ENCODE data around the gene RPL22L1.
"Not testable (repeated sequence)": the region's sequence is repeated elsewhere in the genome, so short reads cannot be mapped to it uniquely, and the experiment has no call there.

The RPL22L1 gene

GRCh38 chr3:170907637-170908234 lies 37.7 kb upstream of the RPL22L1 start:
- Histone ChIP-seq H3K79me2 (no peaks in the 10 kb centered on the region), H3K4me3 (ENCODE audit: low read depth, low read length) (peak overlapping the region; percentile 69), H3K4me2 (ENCODE audit: low read length) (peak overlapping the region; percentile 80), H3K36me3 (ENCODE audit: control insufficient read depth, insufficient read depth, low read length) (no peaks in the 10 kb centered on the region), H3K27ac (no peak overlapping the region), H3K4me1 (no peaks in the 10 kb centered on the region), H3K9ac (no peak overlapping the region), H3K9me3 (ENCODE audit: control insufficient read depth, low read length) (no peaks in the 10 kb centered on the region), H3K27me3 (ENCODE audit: control insufficient read depth, insufficient read depth, low read length) (no peaks in the 10 kb centered on the region), H2AFZ (peak overlapping the region; percentile 96)
- no peak for TF ChIP-seq CTCF (IDR thresholded peaks at IDR 0.05)

GRCh38 chr3:170905862-170906261 lies 35.9 kb upstream of the RPL22L1 start:
- H3K79me2 ChIP-seq = no peaks in the 10 kb centered on the region
- no peak overlapping the region for H3K4me2 ChIP-seq (ENCODE audit: low read length)
- H3K36me3 ChIP-seq (ENCODE audit: control insufficient read depth, insufficient read depth, low read length) = no peaks in the 10 kb centered on the region
- no peaks in the 10 kb centered on the region for H3K9me3 ChIP-seq (ENCODE audit: control insufficient read depth, low read length)
- TF ChIP-seq CTCF (IDR thresholded peaks at IDR 0.05) = no peak
- no peak overlapping the region for H3K4me3 ChIP-seq (ENCODE audit: low read depth, low read length)
- no peaks in the 10 kb centered on the region for H3K4me1 ChIP-seq
- no peaks in the 10 kb centered on the region for H3K27me3 ChIP-seq (ENCODE audit: control insufficient read depth, insufficient read depth, low read length)
- no peak overlapping the region for H3K27ac ChIP-seq
- no peak overlapping the region for H3K9ac ChIP-seq
- H2AFZ ChIP-seq = no peak overlapping the region

GRCh38 chr3:170903123-170903522 lies 33.1 kb upstream of the RPL22L1 start:
- no peak overlapping the region for H3K9ac ChIP-seq
- H3K4me1 ChIP-seq = no peaks in the 10 kb centered on the region
- H3K36me3 ChIP-seq (ENCODE audit: control insufficient read depth, insufficient read depth, low read length) = no peaks in the 10 kb centered on the region
- no peak overlapping the region for H3K4me2 ChIP-seq (ENCODE audit: low read length)
- H2AFZ ChIP-seq = no peak overlapping the region
- no peak for TF ChIP-seq CTCF (IDR thresholded peaks at IDR 0.05)
- no peak overlapping the region for H3K4me3 ChIP-seq (ENCODE audit: low read depth, low read length)
- no peaks in the 10 kb centered on the region for H3K9me3 ChIP-seq (ENCODE audit: control insufficient read depth, low read length)
- H3K27me3 ChIP-seq (ENCODE audit: control insufficient read depth, insufficient read depth, low read length) = no peaks in the 10 kb centered on the region
- no peaks in the 10 kb centered on the region for H3K79me2 ChIP-seq
- no peak overlapping the region for H3K27ac ChIP-seq

- TF ChIP-seq CTCF (IDR thresholded peaks at IDR 0.05) = no peak
- H3K79me2 ChIP-seq = no peaks in the 10 kb centered on the region
- no peak overlapping the region for H3K4me2 ChIP-seq (ENCODE audit: low read length)
- H3K9ac ChIP-seq = no peak overlapping the region
- H3K36me3 ChIP-seq (ENCODE audit: control insufficient read depth, insufficient read depth, low read length) = no peaks in the 10 kb centered on the region
- no peak overlapping the region for H2AFZ ChIP-seq
- no peak overlapping the region for H3K27ac ChIP-seq
- H3K4me1 ChIP-seq = no peaks in the 10 kb centered on the region
- no peak overlapping the region for H3K4me3 ChIP-seq (ENCODE audit: low read depth, low read length)
- no peaks in the 10 kb centered on the region for H3K9me3 ChIP-seq (ENCODE audit: control insufficient read depth, low read length)
- no peaks in the 10 kb centered on the region for H3K27me3 ChIP-seq (ENCODE audit: control insufficient read depth, insufficient read depth, low read length)
Observed at GRCh38 chr3:170899455-170899854, 29.5 kb upstream of the RPL22L1 start.

- H3K9me3 ChIP-seq (ENCODE audit: control insufficient read depth, low read length) = no peaks in the 10 kb centered on the region
- H3K79me2 ChIP-seq = no peaks in the 10 kb centered on the region
- H3K4me1 ChIP-seq = no peaks in the 10 kb centered on the region
- H2AFZ ChIP-seq = no peak overlapping the region
- no peak overlapping the region for H3K4me3 ChIP-seq (ENCODE audit: low read depth, low read length)
- no peak overlapping the region for H3K4me2 ChIP-seq (ENCODE audit: low read length)
- no peaks in the 10 kb centered on the region for H3K27me3 ChIP-seq (ENCODE audit: control insufficient read depth, insufficient read depth, low read length)
- no peaks in the 10 kb centered on the region for H3K36me3 ChIP-seq (ENCODE audit: control insufficient read depth, insufficient read depth, low read length)
- no peak for TF ChIP-seq CTCF (IDR thresholded peaks at IDR 0.05)
- H3K27ac ChIP-seq = no peak overlapping the region
- H3K9ac ChIP-seq = no peak overlapping the region
Observed at GRCh38 chr3:170897978-170898377, 28.0 kb upstream of the RPL22L1 start.

- not testable (repeated sequence) for H3K27ac ChIP-seq; H2AFZ ChIP-seq; H3K4me2 ChIP-seq (ENCODE audit: low read length); H3K27me3 ChIP-seq (ENCODE audit: control insufficient read depth, insufficient read depth, low read length); H3K4me1 ChIP-seq; H3K4me3 ChIP-seq (ENCODE audit: low read depth, low read length); H3K79me2 ChIP-seq; H3K36me3 ChIP-seq (ENCODE audit: control insufficient read depth, insufficient read depth, low read length); H3K9ac ChIP-seq; H3K9me3 ChIP-seq (ENCODE audit: control insufficient read depth, low read length)
Observed at GRCh38 chr3:170897199-170897598, 27.2 kb upstream of the RPL22L1 start.

Measured in parathyroid adenoma (tissue), 2 donors.